GM23338 (cell line): ENCODE results near the gene GFAP.

ENCODE experiments used
- CREB1 ChIP-seq: fragments of 250-450 bp; sonication (Bioruptor Pico); IDR thresholded peaks from 2 replicates; pipeline ENCODE4 v1.5.0; 2020; ENCODE audit warnings: low read depth, mild to moderate bottlenecking, moderate library complexity
- CTCF ChIP-seq, 2 experiments: fragments of 200-600 bp in 1 of 2; sonication (generic) in 1 of 2; conservative IDR thresholded peaks; 2 replicates each; pipeline versions ENCODE4 v1.5.1 to v1.6.1; 2016 to 2017; ENCODE audit warnings: antibody characterized with exemption in 2 of 2, low read depth in 2 of 2, mild to moderate bottlenecking in 2 of 2, moderate library complexity in 1 of 2
- ETS1 ChIP-seq: IDR thresholded peaks from 2 replicates; pipeline ENCODE4 v1.6.1; 2016; ENCODE audit warnings: antibody characterized with exemption
- EZH2 ChIP-seq: fragments of 200-600 bp; sonication (generic); IDR thresholded peaks from one replicate; pipeline ENCODE4 v1.8.0; 2017; ENCODE audit warnings: antibody characterized with exemption, mild to moderate bottlenecking, low read depth; ENCODE audit not compliant: unreplicated experiment
- EZH2phosphoT487 ChIP-seq: fragments of 200-600 bp; sonication (generic); IDR thresholded peaks from one replicate; pipeline ENCODE4 v1.8.1; 2018; ENCODE audit warnings: antibody characterized with exemption; ENCODE audit not compliant: unreplicated experiment
- JUNB ChIP-seq: IDR thresholded peaks from one replicate; pipeline ENCODE4 v1.6.1; 2016; ENCODE audit warnings: antibody characterized with exemption; ENCODE audit not compliant: unreplicated experiment
- NANOG ChIP-seq: IDR thresholded peaks from 2 replicates; pipeline ENCODE4 v1.6.1; 2016; ENCODE audit warnings: antibody characterized with exemption, borderline replicate concordance
- POLR2AphosphoS5 ChIP-seq: IDR thresholded peaks from 2 replicates; pipeline ENCODE4 v1.6.1; 2016; ENCODE audit warnings: antibody characterized with exemption, low read depth
- REST ChIP-seq: IDR thresholded peaks from one replicate; pipeline ENCODE4 v1.6.1; 2018; ENCODE audit warnings: antibody characterized with exemption; ENCODE audit not compliant: unreplicated experiment
- ZNF114 ChIP-seq: fragments of 250-450 bp; sonication (Bioruptor Pico); IDR thresholded peaks from 2 replicates; pipeline ENCODE4 v1.5.0; 2020; ENCODE audit warnings: mild to moderate bottlenecking, moderate library complexity
- ZNF331 ChIP-seq: fragments of 250-450 bp; sonication (Bioruptor Pico); IDR thresholded peaks from 2 replicates; pipeline ENCODE4 v1.5.0; 2020; ENCODE audit warnings: low read depth, mild to moderate bottlenecking, moderate library complexity
- ZNF462 ChIP-seq: fragments of 250-450 bp; sonication (Bioruptor Pico); IDR thresholded peaks from 2 replicates; pipeline ENCODE4 v1.5.0; 2020; ENCODE audit warnings: mild to moderate bottlenecking, moderate library complexity

- TF ChIP-seq EZH2phosphoT487 (no peak), CTCF (conservative IDR thresholded peaks at IDR 0.05; ENCODE audit: low read depth in 2 of 2) (no peak), EZH2 (no peak), CREB1 (CRISPR knock-in tag) (no peak), ZNF114 (CRISPR knock-in tag) (no peak), REST (no peak), JUNB (no peak), POLR2AphosphoS5 (no peak), ETS1 (no peak), ZNF331 (CRISPR knock-in tag) (no peak), NANOG (no peak), ZNF462 (CRISPR knock-in tag) (no peak)
These were observed 7.4 kb downstream of the GFAP start for GRCh38 chr17:44907729-44908470.
